HuH-7 (cell line): ENCODE results near the gene LDHAL6B.
A peak's percentile ranks its signal among the peaks of the same experiment; 100 is the strongest.

Experiments used
- DNase-seq: peaks from one replicate; pipeline ENCODE4 v3.0.0; 2011; ENCODE audit warnings: low spot score

Gene LDHAL6B

GRCh38 chr15:59251001-59251845, 44.6 kb downstream of the LDHAL6B start:
- no peak for DNase-seq

- DNase-seq, result no peak
These were observed 45.5 kb downstream of the LDHAL6B start for GRCh38 chr15:59252137-59252536.

GRCh38 chr15:59255680-59256336, 49.2 kb downstream of the LDHAL6B start:
- peak; percentile 44 for DNase-seq

GRCh38 chr15:59256482-59256881, 49.8 kb downstream of the LDHAL6B start:
- no peak for DNase-seq

GRCh38 chr15:59257140-59257539, 50.5 kb downstream of the LDHAL6B start:
- DNase-seq, result no peak
